SK-N-SH treated with all-trans-retinoic acid at 6 μM for 48 hours (cell line): ENCODE measurements around the gene TAF13.
"Not testable (repeated sequence)": the region's sequence is repeated elsewhere in the genome, so short reads cannot be mapped to it uniquely, and the experiment has no call there.

Experiments used
- ATAC-seq: fragments of 200-7000 bp; cut with Tn5 transposase; 3 replicates; pipeline ENCODE4 v1.9.1; 2020; ENCODE audit warnings: mild to moderate bottlenecking, moderate library complexity
- ARNTL ChIP-seq: fragments of 450-650 bp; formaldehyde crosslinking; IDR thresholded peaks from 2 replicates; pipeline ENCODE4 v1.5.0; 2020; ENCODE audit warnings: low read depth, mild to moderate bottlenecking, moderate library complexity, borderline replicate concordance
- BACH2 ChIP-seq: fragments of 250-450 bp; sonication (Bioruptor Pico); IDR thresholded peaks from 2 replicates; pipeline ENCODE4 v1.9.0; 2021; ENCODE audit warnings: mild to moderate bottlenecking, borderline replicate concordance
- CREB5 ChIP-seq: fragments of 250-450 bp; sonication (Bioruptor Pico); IDR thresholded peaks from 2 replicates; pipeline ENCODE4 v1.5.1; 2020; ENCODE audit warnings: low read depth, mild to moderate bottlenecking, moderate library complexity
- CSDC2 ChIP-seq: fragments of 250-450 bp; sonication (Bioruptor Pico); IDR thresholded peaks from 2 replicates; pipeline ENCODE4 v1.5.0; 2020; ENCODE audit warnings: mild to moderate bottlenecking, moderate library complexity
- CSRNP3 ChIP-seq: fragments of 250-450 bp; sonication (Bioruptor Pico); IDR thresholded peaks from 2 replicates; pipeline ENCODE4 v1.5.1; 2021; ENCODE audit warnings: mild to moderate bottlenecking, moderate library complexity
- ESRRG ChIP-seq: fragments of 250-450 bp; sonication (Bioruptor Pico); IDR thresholded peaks from 2 replicates; pipeline ENCODE4 v1.6.1; 2021; ENCODE audit warnings: mild to moderate bottlenecking
- GLIS3 ChIP-seq: fragments of 250-450 bp; sonication (Bioruptor Pico); IDR thresholded peaks from 2 replicates; pipeline ENCODE4 v1.5.0; 2020; ENCODE audit warnings: mild to moderate bottlenecking, moderate library complexity
- OSR1 ChIP-seq: fragments of 250-450 bp; sonication (Bioruptor Pico); IDR thresholded peaks from 2 replicates; pipeline ENCODE4 v1.8.0; 2022; ENCODE audit warnings: moderate library complexity, mild to moderate bottlenecking, inconsistent platforms
- PATZ1 ChIP-seq: fragments of 250-450 bp; sonication (Bioruptor Pico); IDR thresholded peaks from 2 replicates; pipeline ENCODE4 v1.8.0; 2020; ENCODE audit warnings: mild to moderate bottlenecking, moderate library complexity, borderline replicate concordance
- POU6F1 ChIP-seq: fragments of 250-450 bp; sonication (Bioruptor Pico); IDR thresholded peaks from 2 replicates; pipeline ENCODE4 v1.8.0; 2021; ENCODE audit warnings: low read depth, mild to moderate bottlenecking, moderate library complexity, borderline replicate concordance
- PPARA ChIP-seq: fragments of 250-450 bp; sonication (Bioruptor Pico); IDR thresholded peaks from 2 replicates; pipeline ENCODE4 v1.5.0; 2020; ENCODE audit warnings: mild to moderate bottlenecking, borderline replicate concordance
- SNAI2 ChIP-seq: fragments of 250-450 bp; sonication (Bioruptor Pico); IDR thresholded peaks from 2 replicates; pipeline ENCODE4 v1.5.0; 2020; ENCODE audit warnings: mild to moderate bottlenecking, moderate library complexity
- TSHZ2 ChIP-seq: fragments of 250-450 bp; sonication (Bioruptor Pico); IDR thresholded peaks from 2 replicates; pipeline ENCODE4 v1.5.0; 2020; ENCODE audit warnings: mild to moderate bottlenecking, moderate library complexity
- ZC3H10 ChIP-seq: fragments of 250-450 bp; sonication (Bioruptor Pico); IDR thresholded peaks from 2 replicates; pipeline ENCODE4 v1.5.1; 2021; ENCODE audit warnings: mild to moderate bottlenecking, moderate library complexity
- ZNF565 ChIP-seq: fragments of 450-650 bp; formaldehyde crosslinking; conservative IDR thresholded peaks from 2 replicates; pipeline ENCODE4 v1.5.0; 2020; ENCODE audit warnings: low read depth, mild to moderate bottlenecking, moderate library complexity
- ZNF70 ChIP-seq: fragments of 450-650 bp; formaldehyde crosslinking; IDR thresholded peaks from 2 replicates; pipeline ENCODE4 v1.5.0; 2020; ENCODE audit warnings: mild to moderate bottlenecking, moderate library complexity
- ZNF8 ChIP-seq: fragments of 450-650 bp; formaldehyde crosslinking; IDR thresholded peaks from 2 replicates; pipeline ENCODE4 v1.5.0; 2020; ENCODE audit warnings: mild to moderate bottlenecking, moderate library complexity

TAF13 gene

DNA sequence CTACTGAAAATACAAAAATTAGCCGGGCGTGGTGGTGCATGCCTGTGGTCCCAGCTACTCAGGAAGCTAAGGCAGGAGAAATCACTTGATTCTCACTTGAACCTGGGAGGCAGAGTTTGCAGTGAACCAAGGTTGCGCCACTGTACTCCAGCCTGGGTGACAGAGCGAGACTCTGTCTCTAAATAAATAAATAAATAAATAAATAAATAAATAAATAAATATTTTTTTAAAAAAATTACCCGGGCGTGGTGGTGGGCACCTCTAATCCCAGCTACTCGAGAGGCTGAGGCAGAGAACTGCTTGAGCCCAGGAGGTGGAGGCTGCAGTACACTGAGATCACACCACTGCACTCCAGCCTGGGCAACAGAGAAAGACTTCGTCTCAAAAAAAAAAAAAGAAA, 46.3 kb downstream of the TAF13 start:
- ATAC-seq = not testable (repeated sequence)

GRCh38 chr1:109027841-109028240, 48.0 kb downstream of the TAF13 start:
- no peak for ATAC-seq
- TF ChIP-seq ZC3H10 (CRISPR knock-in tag) (no peak), OSR1 (no peak), CREB5 (no peak), PATZ1 (CRISPR knock-in tag) (no peak), SNAI2 (no peak), PPARA (CRISPR knock-in tag) (no peak), ZNF8 (CRISPR knock-in tag) (no peak), POU6F1 (no peak), ZNF565 (CRISPR knock-in tag) (no peak), CSRNP3 (CRISPR knock-in tag) (no peak)

GRCh38 chr1:109025694-109026093, 50.1 kb downstream of the TAF13 start:
- no peak for TF ChIP-seq BACH2
- no peak for TF ChIP-seq SNAI2
- no peak for TF ChIP-seq OSR1
- no peak for TF ChIP-seq POU6F1
- no peak for TF ChIP-seq GLIS3 (CRISPR knock-in tag)
- no peak for TF ChIP-seq ZNF8 (CRISPR knock-in tag)
- TF ChIP-seq CREB5 = no peak
- no peak for TF ChIP-seq CSDC2 (CRISPR knock-in tag)
- TF ChIP-seq TSHZ2 (CRISPR knock-in tag) = no peak
- no peak for TF ChIP-seq ZNF565 (CRISPR knock-in tag)
- no peak for TF ChIP-seq ZNF70
- TF ChIP-seq ARNTL (CRISPR knock-in tag) = no peak
- no peak for TF ChIP-seq ZC3H10 (CRISPR knock-in tag)
- TF ChIP-seq ESRRG = no peak
- TF ChIP-seq, all 23 proteins: peak for 0
- ATAC-seq = peak; percentile 30; the same call in 1 of the 3 replicates
